ENCODE results near the gene RPTOR.

- TF ChIP-seq, protein P1, sequence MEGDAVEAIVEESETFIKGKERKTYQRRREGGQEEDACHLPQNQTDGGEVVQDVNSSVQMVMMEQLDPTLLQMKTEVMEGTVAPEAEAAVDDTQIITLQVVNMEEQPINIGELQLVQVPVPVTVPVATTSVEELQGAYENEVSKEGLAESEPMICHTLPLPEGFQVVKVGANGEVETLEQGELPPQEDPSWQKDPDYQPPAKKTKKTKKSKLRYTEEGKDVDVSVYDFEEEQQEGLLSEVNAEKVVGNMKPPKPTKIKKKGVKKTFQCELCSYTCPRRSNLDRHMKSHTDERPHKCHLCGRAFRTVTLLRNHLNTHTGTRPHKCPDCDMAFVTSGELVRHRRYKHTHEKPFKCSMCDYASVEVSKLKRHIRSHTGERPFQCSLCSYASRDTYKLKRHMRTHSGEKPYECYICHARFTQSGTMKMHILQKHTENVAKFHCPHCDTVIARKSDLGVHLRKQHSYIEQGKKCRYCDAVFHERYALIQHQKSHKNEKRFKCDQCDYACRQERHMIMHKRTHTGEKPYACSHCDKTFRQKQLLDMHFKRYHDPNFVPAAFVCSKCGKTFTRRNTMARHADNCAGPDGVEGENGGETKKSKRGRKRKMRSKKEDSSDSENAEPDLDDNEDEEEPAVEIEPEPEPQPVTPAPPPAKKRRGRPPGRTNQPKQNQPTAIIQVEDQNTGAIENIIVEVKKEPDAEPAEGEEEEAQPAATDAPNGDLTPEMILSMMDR (conservative IDR thresholded peaks at IDR 0.05; ENCODE audit: low read length) = no peak
- no peak for TF ChIP-seq EZH2phosphoT487 (IDR thresholded peaks at IDR 0.05; ENCODE audit: borderline replicate concordance, low read depth, low read length)
Measured at GRCh38 chr17:80938556-80938955, 393.9 kb downstream of the RPTOR start.

Data from OCI-LY7 (cell line).